GM21526 (cell line): ENCODE results near the gene CNTF.
A peak's percentile ranks its signal among the peaks of the same experiment; 100 is the strongest.
"Not testable (repeated sequence)": the region's sequence is repeated elsewhere in the genome, so short reads cannot be mapped to it uniquely, and the experiment has no call there.

Source experiments
- ATAC-seq: cut with Tn5 transposase; IDR thresholded peaks from one replicate; pipeline ENCODE4 v1.9.1; 2021; ENCODE audit warnings: moderate library complexity; ENCODE audit not compliant: unreplicated experiment, low FRiP score

Gene CNTF, protein sequence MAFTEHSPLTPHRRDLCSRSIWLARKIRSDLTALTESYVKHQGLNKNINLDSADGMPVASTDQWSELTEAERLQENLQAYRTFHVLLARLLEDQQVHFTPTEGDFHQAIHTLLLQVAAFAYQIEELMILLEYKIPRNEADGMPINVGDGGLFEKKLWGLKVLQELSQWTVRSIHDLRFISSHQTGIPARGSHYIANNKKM

DNA sequence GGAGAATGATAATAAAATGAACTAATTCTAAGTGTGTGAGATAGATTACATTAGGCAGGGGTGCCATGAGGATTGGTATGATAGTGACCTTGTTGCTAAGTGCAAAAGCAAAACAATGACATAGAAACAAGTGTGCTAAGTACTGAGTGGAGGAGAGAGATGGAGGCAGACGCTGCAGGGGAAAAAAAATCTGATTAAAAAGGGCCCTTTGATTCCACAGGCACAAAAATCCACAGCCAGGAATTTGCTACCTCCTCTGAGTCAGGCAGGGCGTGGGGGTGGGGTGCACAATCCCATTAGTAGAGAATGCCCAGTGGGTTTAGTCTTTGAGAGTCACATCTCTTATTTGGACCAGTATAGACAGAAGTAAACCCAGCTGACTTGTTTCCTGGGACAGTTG, at the start of gene CNTF:
CNTF (plus strand) TSS at position 322 of the 400 bp plus-strand sequence. CDS start 88 bp downstream, outside the sequence.
- ATAC-seq = no peak

GRCh38 chr11:58572906-58573305, 49.6 kb upstream of the CNTF start:
- not testable (repeated sequence) for ATAC-seq

DNA sequence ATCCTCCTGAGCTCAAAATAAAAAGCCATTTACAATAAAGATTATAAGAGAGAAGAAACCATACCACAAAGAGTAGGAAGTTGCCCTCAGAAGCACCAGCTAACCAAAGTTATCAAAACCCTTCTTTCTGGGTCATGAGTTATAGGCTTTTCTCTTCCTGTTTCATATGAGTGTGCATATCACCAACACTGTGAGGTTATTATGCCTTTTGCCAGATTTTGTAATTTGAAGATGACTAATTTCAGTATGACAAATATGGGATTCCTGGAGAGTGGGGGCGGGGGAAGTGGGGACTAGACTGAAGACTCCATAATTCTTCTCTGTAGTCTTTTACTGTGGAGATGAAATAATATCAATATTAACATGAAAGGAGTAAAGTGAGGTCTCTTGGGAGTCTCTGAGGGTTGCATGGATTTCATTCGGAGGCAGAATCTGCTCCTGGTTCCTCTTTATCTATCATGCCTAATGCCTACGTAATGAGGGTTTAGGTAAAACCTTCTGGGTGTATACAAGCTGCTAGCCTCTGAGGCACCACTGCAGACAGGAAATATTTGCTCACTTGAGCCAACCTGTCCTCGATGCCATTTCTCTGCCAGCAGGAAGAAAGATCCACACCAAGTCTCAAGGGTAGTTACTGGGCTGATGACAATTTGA, 48.9 kb upstream of the CNTF start:
- peak; percentile 13 for ATAC-seq

DNA sequence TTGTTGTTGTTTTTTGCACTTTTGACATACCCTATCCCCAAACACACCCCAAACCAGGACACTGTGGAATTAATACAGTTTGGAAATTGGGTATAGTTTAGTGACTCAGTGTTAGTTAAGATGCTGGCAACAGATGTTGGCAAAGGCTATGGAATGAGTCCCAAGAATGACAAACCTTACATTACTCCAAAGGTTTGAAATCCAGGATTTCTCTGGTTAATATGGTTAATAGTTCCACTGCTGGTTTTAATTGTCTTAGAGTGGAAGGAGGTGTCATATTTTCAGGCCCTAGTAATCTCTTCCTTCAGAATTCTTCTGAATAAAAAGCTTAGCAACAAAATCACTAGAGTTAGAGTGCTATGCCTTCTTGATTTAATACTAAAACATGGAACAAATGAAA, 47.6 kb upstream of the CNTF start:
- no peak for ATAC-seq

GRCh38 chr11:58575377-58576020, 47.0 kb upstream of the CNTF start, which contains the start of gene LPXN:
Gene LPXN (minus strand): TSS chr11:58575856. CDS start chr11:58575772, 84 bp downstream.
- no peak for ATAC-seq

GRCh38 chr11:58576887-58577471, 45.5 kb upstream of the CNTF start:
- no peak for ATAC-seq

- peak; percentile 46 for ATAC-seq
Measured at GRCh38 chr11:58577555-58578135, 44.8 kb upstream of the CNTF start.

DNA sequence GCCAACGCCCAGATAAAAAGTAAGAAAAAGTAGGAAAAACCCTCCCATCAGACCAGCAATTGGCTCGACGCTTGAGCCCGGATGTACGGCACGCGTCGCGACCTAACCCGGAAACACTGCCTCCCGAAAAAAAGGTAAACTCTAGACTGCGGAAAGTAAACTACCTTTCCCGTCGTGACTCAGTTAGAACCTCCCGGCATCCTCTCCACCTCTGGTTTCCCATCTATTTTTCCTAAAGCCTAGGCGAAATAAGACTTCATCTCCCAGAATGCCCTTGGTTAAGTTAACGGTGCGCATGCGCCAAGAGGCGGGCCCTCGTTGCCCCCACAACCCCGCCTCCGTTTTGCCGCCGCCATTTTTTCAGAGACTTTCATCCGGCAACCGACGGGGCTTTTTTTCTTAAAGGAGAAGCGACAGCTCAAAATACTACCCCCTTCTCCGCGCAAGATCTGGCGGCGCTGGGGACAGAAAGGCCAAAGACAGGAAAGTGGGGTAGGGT, 44.3 kb upstream of the CNTF start:
- ATAC-seq = peak; percentile 27

DNA sequence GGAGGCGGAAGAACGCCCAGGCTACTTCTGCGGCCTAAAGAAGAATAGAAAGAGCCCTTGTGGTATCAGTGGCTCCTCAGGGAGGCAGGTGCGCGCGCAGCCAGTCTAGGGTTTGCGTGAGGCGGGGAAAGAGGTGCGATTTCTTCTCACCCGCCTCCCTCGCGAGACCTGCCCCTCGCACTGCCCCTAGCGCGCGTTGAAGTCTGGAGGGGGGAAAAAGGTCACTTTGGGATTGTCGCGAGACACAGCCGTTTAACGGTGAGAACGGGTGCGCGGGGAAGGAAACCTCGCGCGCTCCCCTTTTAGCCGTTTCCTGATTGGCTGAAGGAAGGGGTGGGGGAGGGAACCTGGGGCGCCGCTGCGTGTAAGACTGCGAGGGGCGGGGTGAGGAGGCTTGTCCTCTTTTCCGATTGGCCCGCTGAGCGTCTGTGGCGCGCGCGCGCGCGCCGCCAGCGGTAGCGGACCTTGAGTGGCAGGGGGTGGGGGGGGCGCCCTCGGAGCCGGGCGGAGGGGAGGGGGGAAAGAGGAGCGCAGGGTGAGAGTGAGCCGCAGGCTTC, 43.8 kb upstream of the CNTF start, which contains the start of gene ZFP91:
ZFP91 (plus strand) TSS at position 429 of the 557 bp plus-strand sequence. CDS start 219 bp downstream, outside the sequence.
- ATAC-seq = peak; percentile 32

- ATAC-seq = peak; percentile 45
Measured at GRCh38 chr11:58579192-58580129, 43.0 kb upstream of the CNTF start.

GRCh38 chr11:58580311-58580710, 42.2 kb upstream of the CNTF start:
- no peak for ATAC-seq

GRCh38 chr11:58582437-58582836, 40.0 kb upstream of the CNTF start:
- ATAC-seq = no peak

- ATAC-seq = no peak
Measured at GRCh38 chr11:58586998-58587397, 35.5 kb upstream of the CNTF start.

DNA sequence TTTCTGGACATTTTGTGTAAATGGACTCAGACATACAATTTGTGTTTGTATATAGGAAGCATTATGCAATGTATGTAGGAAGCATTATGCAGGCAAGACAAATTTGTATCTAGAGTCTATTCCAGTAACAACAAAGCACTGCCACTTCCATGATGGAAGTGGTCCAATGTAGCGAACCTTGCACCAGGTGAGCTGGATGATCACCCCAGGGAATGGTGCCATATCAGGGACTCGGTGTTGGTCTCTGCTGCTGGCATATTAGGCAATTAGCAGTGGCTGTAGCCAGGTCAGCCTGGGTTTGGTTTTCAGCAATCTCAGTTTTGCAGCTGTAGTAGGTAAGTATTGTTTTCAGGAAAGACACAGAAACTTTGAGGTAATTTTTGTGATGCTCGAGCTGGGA, 30.8 kb upstream of the CNTF start:
- no peak for ATAC-seq

DNA sequence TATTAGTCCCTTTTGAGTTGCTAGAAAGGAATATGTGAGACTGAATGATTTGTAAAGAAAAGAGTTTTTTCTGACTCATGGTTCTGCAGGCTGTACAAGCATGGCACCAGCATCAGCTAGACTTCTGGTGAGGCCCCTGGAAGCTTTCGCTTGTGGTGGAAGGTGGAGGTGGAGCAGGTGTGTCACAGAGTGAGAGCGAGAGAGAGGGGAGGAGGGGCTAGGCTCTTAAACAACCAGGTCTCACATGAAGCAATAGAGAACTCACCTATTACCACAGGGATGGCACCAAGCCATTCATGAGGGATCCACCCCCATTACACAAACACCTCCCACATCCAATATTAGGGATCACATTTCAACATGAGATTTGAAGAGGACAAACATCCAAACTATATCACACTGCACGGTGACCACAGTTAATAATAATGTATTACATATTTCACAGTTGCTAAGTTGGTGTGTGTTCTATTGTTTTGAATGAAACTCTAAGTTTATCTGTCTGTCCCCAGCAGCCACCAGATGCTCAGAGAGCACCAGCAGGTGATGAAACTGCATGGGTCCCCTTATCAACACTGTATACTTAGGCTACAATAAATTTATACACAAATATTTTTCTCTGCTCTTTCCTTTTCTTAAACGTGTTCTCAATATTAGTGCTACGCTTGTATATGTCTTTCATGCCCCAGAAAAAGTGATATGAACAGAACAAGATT, 29.5 kb upstream of the CNTF start:
- no peak for ATAC-seq

DNA sequence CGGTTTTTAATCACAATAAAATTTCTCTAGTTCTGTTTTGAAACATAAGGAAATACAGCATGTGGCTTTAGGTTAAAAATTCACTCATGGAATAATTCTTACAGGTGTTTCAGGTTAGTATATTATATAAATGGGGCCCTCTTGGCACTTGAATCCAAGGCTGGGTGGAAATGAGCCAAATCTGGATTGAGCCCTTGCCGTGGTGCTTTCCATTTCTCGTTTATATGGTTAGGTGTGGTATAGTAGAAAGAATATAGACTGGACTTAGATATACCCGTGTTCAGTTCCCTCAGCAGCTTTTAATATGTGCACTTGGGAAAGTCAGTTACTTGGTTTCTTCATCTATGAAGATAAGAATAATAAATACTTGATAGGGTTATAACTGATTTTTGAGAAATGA, 27.6 kb upstream of the CNTF start:
- no peak for ATAC-seq

DNA sequence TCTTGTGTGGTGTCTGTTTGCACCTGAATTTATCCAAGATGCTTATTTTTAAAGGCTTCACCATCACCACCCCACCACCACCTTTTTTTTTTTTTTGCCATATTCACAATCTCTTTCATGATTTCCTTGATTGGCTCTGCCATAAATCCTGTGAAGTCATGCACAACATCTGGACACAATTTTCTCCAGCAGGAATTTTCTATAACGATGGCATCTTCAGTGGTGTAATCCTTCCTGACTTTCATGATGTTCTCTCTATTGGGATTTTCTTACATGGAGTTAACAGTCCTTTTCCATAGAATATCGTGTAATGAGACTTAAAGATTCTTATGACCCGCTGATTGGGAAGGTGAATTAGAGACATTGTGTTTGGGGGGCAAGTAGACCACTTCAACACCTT, 25.8 kb upstream of the CNTF start:
- ATAC-seq = no peak

GRCh38 chr11:58597486-58598144, 24.9 kb upstream of the CNTF start:
- ATAC-seq = no peak
